Measurements from ENCODE around the gene PRG2. TPM values are rescaled to one million over a fixed set of nuclear protein-coding genes. Genes with fewer than 3 reads are reported as not detected.

The PRG2 gene
- polyA plus RNA-seq, 1 donor: 0.24 TPM

- no peak within 1 kb of the TSS for H3K4me3 ChIP-seq (ENCODE audit: low read length)
- no peaks in the 10 kb centered on the region for H3K4me1 ChIP-seq (ENCODE audit: control insufficient read depth, insufficient read depth, low read length)
- H3K27ac ChIP-seq (ENCODE audit: low read length): no peak within 1 kb of the TSS
- peaks cover 4% of the 10 kb centered on the region for H3K27me3 ChIP-seq (ENCODE audit: control insufficient read depth, insufficient read depth, low read length)
- H3K36me3 ChIP-seq (ENCODE audit: control insufficient read depth, insufficient read depth, low read length): no peaks in the 10 kb centered on the region
- WGBS (ENCODE audit: insufficient coverage, low lambda C conversion rate): no CpG with 5 or more reads among the region's 2 CpGs
- no peaks in the 10 kb centered on the region for H3K9me3 ChIP-seq (ENCODE audit: control insufficient read depth, low read depth, low read length)
- DNase-seq: no peak
Measured at GRCh38 chr11:57380975-57381374, 9.5 kb downstream of the PRG2 start, which contains the start of gene PRG3. Gene PRG3 (minus strand): TSS chr11:57381150. CDS start chr11:57380708, 442 bp downstream.

DNA sequence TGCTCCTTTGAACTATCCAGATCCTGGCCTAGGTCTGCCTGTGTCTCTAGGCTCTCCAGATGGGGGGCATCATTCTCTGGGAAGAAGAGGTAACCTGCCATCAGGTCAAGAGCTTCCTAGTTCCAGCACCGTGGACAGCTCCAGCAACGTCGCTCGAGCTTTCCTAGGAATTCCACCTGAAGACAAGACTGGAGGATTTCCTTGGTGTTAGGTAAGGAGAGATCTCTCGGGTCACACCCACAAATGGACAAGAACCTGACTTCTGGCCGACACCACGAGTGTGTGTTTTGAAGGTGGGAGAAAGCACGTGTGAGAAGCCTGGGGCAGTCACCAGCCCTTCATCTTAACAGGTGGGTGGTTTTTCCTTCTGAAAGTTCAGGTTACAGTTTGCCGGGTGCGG lies 10.7 kb downstream of the PRG2 start:
- Histone ChIP-seq H3K27me3 (ENCODE audit: control insufficient read depth, insufficient read depth, low read length) (peaks cover 3% of the 10 kb centered on the region), H3K4me3 (ENCODE audit: low read length) (no peak overlapping the region), H3K4me1 (ENCODE audit: control insufficient read depth, insufficient read depth, low read length) (no peaks in the 10 kb centered on the region), H3K36me3 (ENCODE audit: control insufficient read depth, insufficient read depth, low read length) (no peaks in the 10 kb centered on the region), H3K27ac (ENCODE audit: low read length) (no peak overlapping the region), H3K9me3 (ENCODE audit: control insufficient read depth, low read depth, low read length) (no peaks in the 10 kb centered on the region)
- no CpG with 5 or more reads among the region's 10 CpGs for WGBS (ENCODE audit: insufficient coverage, low lambda C conversion rate)
- peak in 1 of 2 donors; percentile 14 for DNase-seq

GRCh38 chr11:57378186-57378585 lies 12.3 kb downstream of the PRG2 start:
- no peaks in the 10 kb centered on the region for H3K4me1 ChIP-seq (ENCODE audit: control insufficient read depth, insufficient read depth, low read length)
- no peak overlapping the region for H3K4me3 ChIP-seq (ENCODE audit: low read length)
- H3K9me3 ChIP-seq (ENCODE audit: control insufficient read depth, low read depth, low read length): no peaks in the 10 kb centered on the region
- DNase-seq: no peak
- peaks cover 4% of the 10 kb centered on the region for H3K27me3 ChIP-seq (ENCODE audit: control insufficient read depth, insufficient read depth, low read length)
- no peaks in the 10 kb centered on the region for H3K36me3 ChIP-seq (ENCODE audit: control insufficient read depth, insufficient read depth, low read length)
- no peak overlapping the region for H3K27ac ChIP-seq (ENCODE audit: low read length)

- no peaks in the 10 kb centered on the region for H3K36me3 ChIP-seq (ENCODE audit: control insufficient read depth, insufficient read depth, low read length)
- H3K4me1 ChIP-seq (ENCODE audit: control insufficient read depth, insufficient read depth, low read length): no peaks in the 10 kb centered on the region
- peaks cover 7% of the 10 kb centered on the region for H3K27me3 ChIP-seq (ENCODE audit: control insufficient read depth, insufficient read depth, low read length)
- no peak for DNase-seq
- no CpG with 5 or more reads among the region's 5 CpGs for WGBS (ENCODE audit: insufficient coverage, low lambda C conversion rate)
- H3K27ac ChIP-seq (ENCODE audit: low read length): no peak overlapping the region
- H3K9me3 ChIP-seq (ENCODE audit: control insufficient read depth, low read depth, low read length): no peaks in the 10 kb centered on the region
- H3K4me3 ChIP-seq (ENCODE audit: low read length): no peak overlapping the region
Measured at GRCh38 chr11:57377107-57377506, 13.3 kb downstream of the PRG2 start.

GRCh38 chr11:57376095-57377090 lies 14.1 kb downstream of the PRG2 start:
- Histone ChIP-seq H3K9me3 (ENCODE audit: control insufficient read depth, low read depth, low read length) (no peaks in the 10 kb centered on the region), H3K27ac (ENCODE audit: low read length) (no peak overlapping the region), H3K4me1 (ENCODE audit: control insufficient read depth, insufficient read depth, low read length) (no peaks in the 10 kb centered on the region), H3K27me3 (ENCODE audit: control insufficient read depth, insufficient read depth, low read length) (peaks cover 7% of the 10 kb centered on the region), H3K4me3 (ENCODE audit: low read length) (no peak overlapping the region), H3K36me3 (ENCODE audit: control insufficient read depth, insufficient read depth, low read length) (no peaks in the 10 kb centered on the region)
- DNase-seq: no peak
- no CpG with 5 or more reads among the region's 26 CpGs for WGBS (ENCODE audit: insufficient coverage, low lambda C conversion rate)

GRCh38 chr11:57375490-57375889 lies 15.0 kb downstream of the PRG2 start:
- Histone ChIP-seq H3K4me1 (ENCODE audit: control insufficient read depth, insufficient read depth, low read length) (no peaks in the 10 kb centered on the region), H3K27ac (ENCODE audit: low read length) (no peak overlapping the region), H3K4me3 (ENCODE audit: low read length) (no peak overlapping the region), H3K36me3 (ENCODE audit: control insufficient read depth, insufficient read depth, low read length) (no peaks in the 10 kb centered on the region), H3K9me3 (ENCODE audit: control insufficient read depth, low read depth, low read length) (no peaks in the 10 kb centered on the region), H3K27me3 (ENCODE audit: control insufficient read depth, insufficient read depth, low read length) (peaks cover 7% of the 10 kb centered on the region)
- DNase-seq: no peak
- WGBS (ENCODE audit: insufficient coverage, low lambda C conversion rate): no CpG with 5 or more reads among the region's 2 CpGs

- WGBS (ENCODE audit: insufficient coverage, low lambda C conversion rate): no CpG with 5 or more reads among the region's 3 CpGs
- H3K27ac ChIP-seq (ENCODE audit: low read length): no peak overlapping the region
- no peaks in the 10 kb centered on the region for H3K36me3 ChIP-seq (ENCODE audit: control insufficient read depth, insufficient read depth, low read length)
- no peak overlapping the region for H3K4me3 ChIP-seq (ENCODE audit: low read length)
- no peaks in the 10 kb centered on the region for H3K9me3 ChIP-seq (ENCODE audit: control insufficient read depth, low read depth, low read length)
- no peak for DNase-seq
- peaks cover 7% of the 10 kb centered on the region for H3K27me3 ChIP-seq (ENCODE audit: control insufficient read depth, insufficient read depth, low read length)
- no peaks in the 10 kb centered on the region for H3K4me1 ChIP-seq (ENCODE audit: control insufficient read depth, insufficient read depth, low read length)
Measured at GRCh38 chr11:57374966-57375365, 15.5 kb downstream of the PRG2 start.

DNA sequence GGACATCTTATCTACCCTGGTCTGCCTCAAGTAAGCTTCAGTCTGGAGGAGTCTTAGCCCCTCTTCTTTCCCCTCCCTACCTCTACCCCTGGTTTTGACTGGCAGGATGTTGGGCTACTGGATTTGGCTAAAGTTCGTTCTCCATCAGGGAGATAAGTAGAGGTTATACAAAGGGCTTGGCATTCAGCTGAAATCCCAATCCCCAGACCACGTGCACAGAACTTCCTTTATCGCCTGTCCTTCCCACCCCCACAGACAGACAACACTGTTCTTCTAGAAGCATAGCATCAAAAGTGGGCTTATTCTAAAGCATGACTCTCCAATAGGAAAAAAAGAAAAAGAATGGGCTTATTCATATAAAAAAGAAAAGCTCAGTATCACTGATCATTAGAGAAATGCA lies 17.3 kb downstream of the PRG2 start:
- 20% methylated on average over 1 of the region's 3 CpGs for WGBS (ENCODE audit: insufficient coverage, low lambda C conversion rate)
- no peak overlapping the region for H3K4me3 ChIP-seq (ENCODE audit: low read length)

GRCh38 chr11:57370941-57371340 lies 19.5 kb downstream of the PRG2 start:
- peaks cover 4% of the 10 kb centered on the region for H3K27me3 ChIP-seq (ENCODE audit: control insufficient read depth, insufficient read depth, low read length)
- no peaks in the 10 kb centered on the region for H3K9me3 ChIP-seq (ENCODE audit: control insufficient read depth, low read depth, low read length)
- no peak overlapping the region for H3K27ac ChIP-seq (ENCODE audit: low read length)
- DNase-seq: no peak
- H3K4me1 ChIP-seq (ENCODE audit: control insufficient read depth, insufficient read depth, low read length): no peaks in the 10 kb centered on the region
- H3K36me3 ChIP-seq (ENCODE audit: control insufficient read depth, insufficient read depth, low read length): no peaks in the 10 kb centered on the region
- H3K4me3 ChIP-seq (ENCODE audit: low read length): no peak overlapping the region

More for the DNA sequence above, 17.3 kb downstream of the PRG2 start:
- Histone ChIP-seq H3K27me3 (ENCODE audit: control insufficient read depth, insufficient read depth, low read length) (peaks cover 4% of the 10 kb centered on the region), H3K4me1 (ENCODE audit: control insufficient read depth, insufficient read depth, low read length) (no peaks in the 10 kb centered on the region), H3K36me3 (ENCODE audit: control insufficient read depth, insufficient read depth, low read length) (no peaks in the 10 kb centered on the region), H3K9me3 (ENCODE audit: control insufficient read depth, low read depth, low read length) (no peaks in the 10 kb centered on the region), H3K27ac (ENCODE audit: low read length) (no peak overlapping the region)
- no peak for DNase-seq

- no CpG with 5 or more reads among the region's 7 CpGs for WGBS (ENCODE audit: insufficient coverage, low lambda C conversion rate)
- H3K27ac ChIP-seq (ENCODE audit: low read length): no peak overlapping the region
- no peak for DNase-seq
Measured at GRCh38 chr11:57370251-57370650, 20.2 kb downstream of the PRG2 start.

DNA sequence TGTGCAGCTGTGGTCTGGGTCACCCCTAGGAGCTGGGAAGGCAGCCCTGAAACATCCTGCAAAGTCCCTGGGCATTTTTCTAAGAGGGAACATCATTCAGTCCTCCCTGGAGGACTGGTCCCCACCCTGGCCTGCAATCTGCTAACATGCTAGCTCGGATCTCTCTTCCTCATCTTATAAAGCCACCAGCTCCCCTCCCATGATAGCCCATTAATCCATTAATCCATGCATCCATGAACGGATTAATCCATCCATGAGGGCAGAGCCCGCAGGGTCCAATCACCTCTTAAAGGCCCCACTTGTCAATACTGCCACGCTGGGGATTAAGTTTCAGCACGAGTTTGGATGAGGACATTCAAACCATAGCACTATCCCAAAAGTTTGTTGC lies 21.6 kb downstream of the PRG2 start:
- DNase-seq: no peak
- Histone ChIP-seq H3K27me3 (ENCODE audit: control insufficient read depth, insufficient read depth, low read length) (peaks cover 7% of the 10 kb centered on the region), H3K4me1 (ENCODE audit: control insufficient read depth, insufficient read depth, low read length) (no peaks in the 10 kb centered on the region), H3K9me3 (ENCODE audit: control insufficient read depth, low read depth, low read length) (no peaks in the 10 kb centered on the region), H3K27ac (ENCODE audit: low read length) (no peak overlapping the region), H3K36me3 (ENCODE audit: control insufficient read depth, insufficient read depth, low read length) (no peaks in the 10 kb centered on the region), H3K4me3 (ENCODE audit: low read length) (no peak overlapping the region)
- WGBS (ENCODE audit: insufficient coverage, low lambda C conversion rate): no CpG with 5 or more reads among the region's 5 CpGs

More at GRCh38 chr11:57370251-57370650, 20.2 kb downstream of the PRG2 start:
- Histone ChIP-seq H3K36me3 (ENCODE audit: control insufficient read depth, insufficient read depth, low read length) (no peaks in the 10 kb centered on the region), H3K9me3 (ENCODE audit: control insufficient read depth, low read depth, low read length) (no peaks in the 10 kb centered on the region), H3K4me3 (ENCODE audit: low read length) (no peak overlapping the region), H3K4me1 (ENCODE audit: control insufficient read depth, insufficient read depth, low read length) (no peaks in the 10 kb centered on the region), H3K27me3 (ENCODE audit: control insufficient read depth, insufficient read depth, low read length) (peaks cover 4% of the 10 kb centered on the region)
